Measurements from ENCODE around the gene DGKB. TPM values are rescaled to one million over a fixed set of nuclear protein-coding genes. Genes with fewer than 3 reads are reported as not detected.

DGKB gene
- polyA plus RNA-seq, 1 of the 3 experiments (the other 2 are of a cell fraction), result 2.1 TPM

- TF ChIP-seq USF1 (IDR thresholded peaks at IDR 0.05; ENCODE audit: borderline replicate concordance, low read depth), result no peak
These were observed 644.1 kb downstream of the DGKB start (continued) for GRCh38 chr7:14258441-14258840.

- Histone ChIP-seq H3K27me3 (ENCODE audit: insufficient read depth) (no peaks in the 10 kb centered on the region), H3K4me3 (ENCODE audit: low read depth in 2 of 2, low read length in 1 of 2) (no peak overlapping the region), H3F3A (replicated peaks; ENCODE audit: insufficient read depth) (no peaks in the 10 kb centered on the region), H3K9me2 (no peaks in the 10 kb centered on the region; the same call in 1 of the 2 replicates), H3K36me3 (replicated peaks in 1 of 2; ENCODE audit: control insufficient read depth in 1 of 2, insufficient read depth in 2 of 2, low read length in 1 of 2) (no peaks in the 10 kb centered on the region), H3K9me3 (0 out of 2 replicates have a peak, but pooled peaks cover 5% of the 10 kb centered on the region), H4K20me1 (ENCODE audit: insufficient read depth) (no peaks in the 10 kb centered on the region), H3K27ac (ENCODE audit: low read depth in 2 of 2, low read length in 1 of 2) (no peak overlapping the region), H2AFZ (ENCODE audit: low read depth) (no peak overlapping the region), H3K4me1 (ENCODE audit: control insufficient read depth in 1 of 2, insufficient read depth in 2 of 2, low read depth in 1 of 2, low read length in 1 of 2) (no peaks in the 10 kb centered on the region; a peak in 2 of 4 replicates), H3K9ac (no peak overlapping the region), H3K4me2 (no peak overlapping the region), H3K79me2 (ENCODE audit: insufficient read depth) (no peaks in the 10 kb centered on the region)
- TF ChIP-seq TAF1 (IDR thresholded peaks at IDR 0.05; ENCODE audit: borderline replicate concordance, low read depth, low read length), result no peak
- no peak for TF ChIP-seq USF1 (IDR thresholded peaks at IDR 0.05; ENCODE audit: borderline replicate concordance, low read depth)
- TF ChIP-seq REST (IDR thresholded peaks at IDR 0.05; ENCODE audit: low read depth, low read length), result no peak
- no peak for TF ChIP-seq PBX3 (IDR thresholded peaks at IDR 0.05)
- no peak for TF ChIP-seq EZH2phosphoT487 (IDR thresholded peaks at IDR 0.05; ENCODE audit: borderline replicate concordance, low read depth)
- ChIA-PET CTCF (no interaction called here), POLR2A (no interaction called here)
- DNase-seq, result no peak
- WGBS (ENCODE audit: low lambda C conversion rate), result 66% methylated on average over 3 of the region's 3 CpGs
These were observed 650.1 kb downstream of the DGKB start for GRCh38 chr7:14252458-14252857.

GRCh38 chr7:14242175-14242574 lies 660.4 kb downstream of the DGKB start:
- H3K9me2 ChIP-seq, result no peaks in the 10 kb centered on the region
- H3K36me3 ChIP-seq (replicated peaks in 1 of 2; ENCODE audit: control insufficient read depth in 1 of 2, insufficient read depth in 2 of 2, low read length in 1 of 2), result no peaks in the 10 kb centered on the region
- H3K4me3 ChIP-seq (ENCODE audit: low read depth in 2 of 2, low read length in 1 of 2), result no peak overlapping the region
- H2AFZ ChIP-seq (ENCODE audit: low read depth), result no peak overlapping the region
- CTCF ChIA-PET, result interaction anchor here (0.6 to 1.2 kb wide), 2 partner anchors 10 to 13 kb away, joined by 3 read pairs; no protein-coding TSS in a partner anchor
- H3K27me3 ChIP-seq (ENCODE audit: insufficient read depth), result no peaks in the 10 kb centered on the region
- H3K9ac ChIP-seq, result no peak overlapping the region
- H3K4me1 ChIP-seq (ENCODE audit: control insufficient read depth in 1 of 2, insufficient read depth in 2 of 2, low read depth in 1 of 2, low read length in 1 of 2), result peaks cover 0 to 4% of the 10 kb centered on the region in 2 experiments; a peak in 1 of 4 replicates
- DNase-seq, result no peak
- no peak overlapping the region for H3K27ac ChIP-seq (ENCODE audit: low read depth in 2 of 2, low read length in 1 of 2)
- POLR2A ChIA-PET, result no interaction called here
- WGBS (ENCODE audit: low lambda C conversion rate), result 98% methylated on average over 5 of the region's 5 CpGs
- no peaks in the 10 kb centered on the region for H3K9me3 ChIP-seq
- no peaks in the 10 kb centered on the region; the same call in 1 of the 2 replicates for H3K79me2 ChIP-seq (ENCODE audit: insufficient read depth)
- H3F3A ChIP-seq (replicated peaks; ENCODE audit: insufficient read depth), result no peaks in the 10 kb centered on the region
- H3K4me2 ChIP-seq, result no peak overlapping the region
- H4K20me1 ChIP-seq (ENCODE audit: insufficient read depth), result no peaks in the 10 kb centered on the region
- TF ChIP-seq USF2 (IDR thresholded peaks at IDR 0.05; ENCODE audit: borderline replicate concordance, low read depth, low read length) (no peak), TAF1 (IDR thresholded peaks at IDR 0.05; ENCODE audit: borderline replicate concordance, low read depth, low read length) (no peak), NRF1 (IDR thresholded peaks at IDR 0.05; ENCODE audit: low read depth, low read length) (no peak), RFX5 (IDR thresholded peaks at IDR 0.05; ENCODE audit: low read length) (no peak), USF1 (IDR thresholded peaks at IDR 0.05; ENCODE audit: borderline replicate concordance, low read depth) (no peak), EP300 (IDR thresholded peaks at IDR 0.05; ENCODE audit: borderline replicate concordance in 1 of 2, low read depth in 1 of 2, low read length in 1 of 2) (no peak), GATA2 (CRISPR knock-in tag; IDR thresholded peaks at IDR 0.05) (no peak), POLR2AphosphoS5 (IDR thresholded peaks at IDR 0.05; ENCODE audit: low read depth, low read length) (no peak), GABPA (IDR thresholded peaks at IDR 0.05; ENCODE audit: low read depth) (no peak)

All from SK-N-SH (cell line).